Stimulated activated effector memory CD8-positive, alpha-beta T cell treated with anti-CD3 and anti-CD28 coated beads, Interleukin-12 subunit alpha, Interleukin-12 subunit beta, amount 100 ng/mL, for 72 hours (primary cell): Measurements from ENCODE around the gene PRRT1B.
A peak's percentile ranks its signal among the peaks of the same experiment; 100 is the strongest.
"Not testable (repeated sequence)": the region's sequence is repeated elsewhere in the genome, so short reads cannot be mapped to it uniquely, and the experiment has no call there.

Experiments used
- ATAC-seq: fragments of 150-1000 bp; cut with Tn5 transposase; 2 replicates; pipeline ENCODE4 v1.10.0; 2021
- DNase-seq, 2 donors: peaks; one replicate each; pipeline ENCODE4 v3.0.0; 2021 to 2022; ENCODE audit warnings: low spot score in 2 of 2
- H3K27ac Mint-ChIP-seq: one replicate; pipeline ENCODE4 v1.8.0; 2022; ENCODE audit warnings: mild to moderate bottlenecking, mixed read lengths
- H3K36me3 Mint-ChIP-seq: one replicate; pipeline ENCODE4 v1.8.0; 2022; ENCODE audit warnings: mild to moderate bottlenecking, mixed read lengths
- H3K4me1 Mint-ChIP-seq: one replicate; pipeline ENCODE4 v1.8.0; 2022; ENCODE audit warnings: mixed read lengths
- H3K4me3 Mint-ChIP-seq: one replicate; pipeline ENCODE4 v1.8.0; 2022; ENCODE audit warnings: mild to moderate bottlenecking, mixed read lengths
- H3K9me3 Mint-ChIP-seq: one replicate; pipeline ENCODE4 v1.8.0; 2022; ENCODE audit warnings: mixed read lengths

Gene PRRT1B

DNA sequence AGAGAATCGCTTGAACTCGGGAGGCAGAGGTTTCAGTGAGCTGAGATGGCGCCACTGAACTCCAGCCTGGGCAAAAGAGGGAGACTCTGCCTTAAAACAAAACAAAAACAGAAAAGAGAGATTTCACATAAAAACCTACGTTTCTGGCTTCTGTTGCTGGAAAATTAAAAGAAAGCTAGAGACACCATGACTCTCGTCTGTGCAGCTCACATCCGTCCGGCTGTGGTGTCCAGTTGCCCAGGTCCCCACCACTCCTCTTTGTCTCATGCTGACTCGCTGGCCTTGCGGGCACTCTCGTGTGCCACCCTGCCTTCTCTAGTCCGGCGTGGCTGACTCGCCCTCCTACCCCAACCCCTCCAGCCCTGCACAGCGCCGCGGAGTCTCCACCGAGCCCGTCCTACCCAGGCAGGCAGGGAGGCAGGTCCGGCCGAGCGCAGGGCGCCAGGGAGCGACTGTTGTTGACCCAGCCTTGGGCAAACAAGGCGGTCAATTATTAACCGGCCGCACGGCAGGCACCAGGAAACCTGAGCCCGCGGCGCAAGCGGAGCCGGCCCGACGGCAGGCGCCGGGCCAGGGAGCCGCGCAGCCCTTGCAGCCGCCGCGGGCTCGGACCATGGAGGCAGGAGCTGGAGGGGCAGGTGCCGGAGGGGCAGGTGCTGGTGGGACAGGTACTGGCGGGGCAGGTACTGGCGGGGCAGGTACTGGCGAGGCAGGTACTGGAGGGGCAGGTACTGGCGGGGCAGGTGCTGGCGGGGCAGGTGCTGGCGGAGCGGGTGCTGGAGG is at the start of gene PRRT1B:
Gene PRRT1B (plus strand): TSS at position 521 of the 783 bp plus-strand sequence. CDS start 93 bp downstream, at position 614.
- H3K4me3 Mint-ChIP-seq = peak within 1 kb of the TSS; percentile 59
- DNase-seq (no peak), ATAC-seq (no peak)
- no peak within 1 kb of the TSS for H3K27ac Mint-ChIP-seq
- H3K9me3 Mint-ChIP-seq = peaks cover 6% of the 10 kb centered on the region
- H3K4me1 Mint-ChIP-seq = peaks cover 25% of the 10 kb centered on the region
- peaks cover 5% of the 10 kb centered on the region for H3K36me3 Mint-ChIP-seq

DNA sequence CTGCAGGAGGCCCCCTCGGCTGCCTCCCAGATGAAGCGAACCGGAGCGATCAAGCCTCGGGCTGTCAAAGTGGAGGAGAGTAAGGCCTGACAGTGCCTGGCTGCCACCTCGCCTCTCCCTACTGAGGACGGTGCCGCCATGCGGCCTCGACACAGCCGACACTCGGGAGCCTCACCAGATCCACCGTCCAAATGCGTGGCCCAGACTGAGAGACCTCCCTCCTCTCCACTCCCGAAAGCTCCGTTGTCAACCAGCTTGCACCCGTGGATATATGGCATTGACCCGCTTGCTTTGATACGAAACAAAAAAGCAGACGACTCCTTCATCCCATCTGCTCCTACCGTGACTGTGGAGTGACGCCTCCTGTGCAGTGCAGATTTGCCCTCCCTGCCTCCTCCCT is 49.5 kb upstream of the PRRT1B start:
- no peak overlapping the region for H3K4me3 Mint-ChIP-seq
- H3K4me1 Mint-ChIP-seq = peaks cover 33% of the 10 kb centered on the region
- peak overlapping the region; percentile 17 for H3K27ac Mint-ChIP-seq
- H3K36me3 Mint-ChIP-seq = peaks cover 97% of the 10 kb centered on the region
- DNase-seq (no peak), ATAC-seq (no peak)
- no peaks in the 10 kb centered on the region for H3K9me3 Mint-ChIP-seq

DNA sequence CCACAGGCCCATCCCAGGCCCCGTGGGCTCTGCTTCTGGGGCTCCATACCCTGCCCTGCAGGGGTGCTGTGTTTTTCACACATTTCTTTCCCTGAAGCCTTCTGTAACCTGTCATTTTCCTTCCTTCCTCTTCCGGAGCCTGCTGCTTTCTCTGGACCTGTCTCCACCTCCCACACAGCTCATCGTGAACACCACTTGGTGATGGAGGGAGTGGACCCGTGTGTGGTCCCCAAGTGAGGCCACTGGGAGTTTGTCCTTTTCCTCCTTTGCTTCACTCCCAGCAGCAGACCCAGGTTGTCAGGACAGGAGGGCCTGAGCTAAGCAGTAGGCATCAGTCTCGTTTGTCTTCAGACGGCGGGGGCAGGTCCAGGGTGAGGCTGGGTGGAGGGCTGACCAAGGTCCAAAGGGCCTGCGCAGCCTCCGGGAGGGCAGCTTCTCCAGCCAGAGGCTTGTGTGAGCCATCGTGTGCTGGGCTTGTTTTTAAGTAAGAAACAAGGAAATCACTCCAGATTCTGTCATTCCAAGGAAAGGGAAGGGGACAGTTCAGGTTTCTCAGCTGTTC is 48.4 kb upstream of the PRRT1B start:
- H3K4me3 Mint-ChIP-seq = no peak overlapping the region
- H3K36me3 Mint-ChIP-seq = peaks cover 94% of the 10 kb centered on the region
- no peak for DNase-seq
- no peaks in the 10 kb centered on the region for H3K9me3 Mint-ChIP-seq
- H3K4me1 Mint-ChIP-seq = peaks cover 43% of the 10 kb centered on the region
- H3K27ac Mint-ChIP-seq = peak overlapping the region; percentile 83
- ATAC-seq = no peak

DNA sequence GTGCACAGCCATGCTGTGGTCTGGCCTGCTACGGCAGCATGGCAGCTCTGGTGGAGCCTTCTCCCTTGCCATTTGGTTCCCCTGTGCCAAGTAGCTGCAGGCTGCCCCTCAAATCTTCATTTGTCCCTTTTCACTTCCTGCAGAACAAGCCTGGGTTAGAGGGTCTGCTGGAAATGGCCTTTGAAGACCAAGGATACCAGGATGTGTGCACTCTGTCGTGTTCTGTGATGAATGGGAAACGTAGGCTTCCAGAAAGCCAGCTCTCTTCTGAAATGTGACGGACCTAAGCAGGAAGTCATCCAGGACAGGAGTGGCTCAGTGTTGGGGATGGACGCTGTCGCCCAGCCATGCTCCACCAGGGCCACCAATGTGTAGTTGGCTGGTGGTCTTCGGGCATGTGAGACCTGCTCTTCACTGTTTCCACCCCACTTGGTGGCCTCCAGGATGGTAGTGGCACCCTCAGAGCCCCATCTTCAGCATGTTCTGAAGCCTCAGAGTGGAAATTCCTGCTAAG is 46.0 kb upstream of the PRRT1B start:
- ATAC-seq (no peak), DNase-seq (no peak)
- no peaks in the 10 kb centered on the region for H3K9me3 Mint-ChIP-seq
- H3K4me3 Mint-ChIP-seq = peak overlapping the region; percentile 98
- H3K27ac Mint-ChIP-seq = peak overlapping the region; percentile 96
- peaks cover 56% of the 10 kb centered on the region for H3K4me1 Mint-ChIP-seq
- H3K36me3 Mint-ChIP-seq = peaks cover 90% of the 10 kb centered on the region

DNA sequence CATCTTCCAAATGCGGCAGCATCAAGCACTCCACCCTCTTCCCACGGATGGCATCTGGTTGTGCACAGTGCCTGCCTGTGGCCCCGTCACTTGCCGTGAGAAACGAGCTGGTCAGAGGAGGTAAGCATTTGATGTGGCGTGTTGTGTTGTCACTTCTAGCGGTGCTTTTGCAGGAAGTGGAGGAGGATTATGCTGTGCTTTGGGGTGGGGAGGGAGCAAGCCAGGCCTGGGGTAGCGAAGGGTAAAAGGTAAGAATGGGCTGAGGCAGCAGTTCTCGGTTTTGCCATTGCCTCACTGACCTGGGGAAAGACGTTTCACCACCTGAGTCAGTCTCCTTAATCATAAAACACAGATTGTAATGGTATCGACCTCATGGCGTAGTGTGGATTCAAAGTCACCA is 44.9 kb upstream of the PRRT1B start:
- Mint-ChIP-seq H3K36me3 (peaks cover 82% of the 10 kb centered on the region), H3K9me3 (no peaks in the 10 kb centered on the region), H3K4me3 (peak overlapping the region; percentile 98), H3K4me1 (peaks cover 67% of the 10 kb centered on the region), H3K27ac (peak overlapping the region; percentile 96)
- DNase-seq (peak; percentile 49 to 85), ATAC-seq (peak; percentile 82)

DNA sequence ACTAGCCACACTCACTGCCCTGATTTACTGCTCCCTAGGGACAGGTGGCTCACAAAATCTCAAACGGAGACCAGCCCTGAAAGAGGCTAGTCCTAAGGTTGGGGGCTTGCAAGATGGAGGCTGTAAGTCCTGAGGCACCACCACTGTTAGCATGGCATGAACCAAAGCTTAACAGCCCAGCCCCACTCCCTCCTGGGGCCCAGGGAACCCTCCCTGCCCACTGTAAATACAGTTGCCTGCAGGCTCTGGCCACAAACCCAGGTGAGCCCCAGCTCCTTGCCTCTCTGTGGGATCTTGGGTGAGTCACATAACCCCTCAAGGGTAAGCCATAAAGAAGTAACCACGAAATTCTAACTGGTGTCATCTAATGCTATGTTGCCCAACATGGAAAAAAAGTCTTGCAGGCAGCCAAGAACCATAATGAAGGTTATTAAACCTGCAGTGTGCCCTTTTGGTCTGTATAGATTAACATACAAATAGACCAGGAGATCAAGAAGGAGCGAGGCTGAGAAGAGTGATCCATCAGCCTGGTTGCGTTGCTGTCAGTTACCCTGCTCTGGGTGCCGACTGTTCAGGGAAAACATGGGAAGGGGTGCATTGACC is 44.3 kb upstream of the PRRT1B start:
- peak; percentile 36 to 75 for DNase-seq
- Mint-ChIP-seq H3K9me3 (no peaks in the 10 kb centered on the region), H3K36me3 (peaks cover 79% of the 10 kb centered on the region), H3K4me1 (peaks cover 68% of the 10 kb centered on the region), H3K27ac (peak overlapping the region; percentile 96), H3K4me3 (peak overlapping the region; percentile 98)
- peak; percentile 58 for ATAC-seq

DNA sequence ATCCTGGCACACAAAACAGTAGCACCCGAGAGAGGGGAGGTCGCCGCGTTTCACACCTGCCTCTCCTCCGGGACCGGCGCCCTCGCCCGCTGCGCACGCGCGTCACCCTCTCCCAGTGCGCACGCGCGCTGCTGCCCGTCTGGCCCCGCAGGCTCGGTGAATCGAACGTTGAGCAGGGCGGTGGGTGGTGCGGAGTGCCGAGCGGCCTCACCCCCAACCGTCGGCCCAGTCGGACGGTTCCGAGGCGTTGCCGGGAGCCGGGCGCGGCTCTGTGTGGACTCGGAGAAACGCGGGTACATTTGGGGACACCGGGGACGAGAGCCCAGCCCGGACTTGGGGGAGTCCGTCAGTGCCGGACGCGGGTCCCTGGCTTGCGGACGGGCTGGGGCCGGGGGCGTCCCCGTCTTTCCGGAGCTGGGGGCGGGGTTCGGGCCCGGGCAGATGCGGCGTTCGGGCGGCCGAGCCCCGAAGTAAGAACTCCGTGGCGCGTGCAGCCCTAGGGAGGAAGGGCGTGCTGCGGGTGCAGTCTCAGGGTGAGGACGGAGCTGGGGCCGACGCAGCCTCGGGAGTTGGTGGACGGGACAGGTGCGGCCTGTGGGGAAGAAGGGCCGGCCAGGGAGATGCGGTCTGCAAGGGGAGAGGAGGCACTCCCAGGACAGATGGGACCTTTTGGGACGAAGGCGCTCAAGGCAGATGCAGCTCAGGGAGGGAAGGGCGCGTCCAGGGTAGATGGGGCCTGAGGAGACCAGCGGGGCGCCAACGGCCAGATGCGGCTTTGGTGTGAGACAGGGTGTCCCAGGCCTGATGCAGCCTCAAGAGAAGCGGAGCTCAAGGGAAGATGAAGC is 42.3 kb upstream of the PRRT1B start, which contains the start of gene POMT1:
Gene POMT1 (plus strand): TSS at position 138 of the 845 bp plus-strand sequence. CDS start 1,301 bp downstream, outside the sequence.
- Mint-ChIP-seq H3K4me1 (peaks cover 58% of the 10 kb centered on the region), H3K36me3 (peaks cover 77% of the 10 kb centered on the region), H3K4me3 (peak within 1 kb of the TSS; percentile 98), H3K9me3 (no peaks in the 10 kb centered on the region), H3K27ac (peak within 1 kb of the TSS; percentile 95)
- peak; percentile 60 for ATAC-seq
- peak; percentile 84 to 93 for DNase-seq

DNA sequence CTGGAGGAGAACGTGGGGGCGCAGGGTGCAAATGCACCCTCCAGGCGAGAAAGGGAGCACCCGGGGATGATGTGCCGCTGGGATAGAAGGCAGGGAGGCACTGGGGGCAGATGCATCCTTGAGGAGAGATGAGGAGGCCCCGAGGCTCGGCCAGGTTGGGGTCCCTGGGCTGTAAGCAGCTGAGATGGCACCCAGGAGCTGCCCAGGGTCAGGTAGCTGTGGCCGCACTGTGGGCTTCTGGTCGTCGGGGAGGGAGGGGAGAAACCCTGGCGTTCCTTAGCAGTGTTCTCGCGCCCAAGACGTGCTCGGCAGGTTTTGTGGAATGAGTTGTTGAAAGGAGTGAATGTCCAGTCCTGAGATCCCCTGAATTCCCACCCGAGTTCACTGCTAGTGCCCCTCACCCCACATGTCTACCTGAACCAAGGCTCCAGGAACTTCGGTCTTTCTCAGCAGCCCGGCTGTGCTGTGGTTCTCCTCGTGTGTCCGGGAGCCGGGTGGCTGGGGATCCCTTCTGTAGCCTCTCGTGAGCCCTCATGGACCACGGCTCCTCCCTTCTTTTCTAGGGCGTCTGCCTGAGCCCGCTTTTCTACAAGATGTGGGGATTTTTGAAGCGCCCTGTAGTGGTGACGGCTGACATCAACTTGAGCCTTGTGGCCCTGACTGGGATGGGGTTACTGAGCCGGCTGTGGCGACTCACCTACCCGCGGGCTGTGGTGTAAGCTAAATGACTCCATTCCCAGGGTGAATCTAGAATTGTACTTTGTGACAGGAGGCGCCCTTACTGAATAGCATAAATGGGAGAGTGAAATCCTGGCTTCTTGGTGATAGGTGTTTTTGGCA is 41.5 kb upstream of the PRRT1B start:
- no peaks in the 10 kb centered on the region for H3K9me3 Mint-ChIP-seq
- H3K36me3 Mint-ChIP-seq = peaks cover 76% of the 10 kb centered on the region
- ATAC-seq = peak; percentile 80
- DNase-seq = peak; percentile 57 to 84
- H3K4me3 Mint-ChIP-seq = peak overlapping the region; percentile 98
- peak overlapping the region; percentile 95 for H3K27ac Mint-ChIP-seq
- peaks cover 54% of the 10 kb centered on the region for H3K4me1 Mint-ChIP-seq

DNA sequence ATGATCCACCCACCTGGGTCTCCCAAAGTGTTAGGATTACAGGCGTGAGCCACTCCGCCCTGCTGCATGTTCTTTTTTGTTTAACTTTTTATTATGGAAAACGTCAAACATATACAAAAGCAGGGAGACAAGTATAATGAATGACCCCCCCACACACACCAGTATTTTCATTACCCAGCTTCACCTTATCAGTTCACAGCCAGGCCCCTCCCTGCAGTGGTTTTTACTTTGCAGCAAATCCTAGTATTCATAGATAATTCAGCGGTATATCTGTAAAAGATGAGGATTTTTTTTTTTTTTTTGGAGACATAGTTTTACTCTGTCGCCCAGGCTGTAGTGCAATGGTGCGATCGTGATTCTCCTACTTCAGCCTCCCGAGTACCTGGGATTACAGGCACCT is 40.3 kb upstream of the PRRT1B start:
- ATAC-seq = no peak
- Mint-ChIP-seq H3K27ac (no peak overlapping the region), H3K9me3 (no peaks in the 10 kb centered on the region), H3K36me3 (peaks cover 74% of the 10 kb centered on the region), H3K4me1 (peaks cover 48% of the 10 kb centered on the region), H3K4me3 (peak overlapping the region; percentile 98)
- no peak for DNase-seq

DNA sequence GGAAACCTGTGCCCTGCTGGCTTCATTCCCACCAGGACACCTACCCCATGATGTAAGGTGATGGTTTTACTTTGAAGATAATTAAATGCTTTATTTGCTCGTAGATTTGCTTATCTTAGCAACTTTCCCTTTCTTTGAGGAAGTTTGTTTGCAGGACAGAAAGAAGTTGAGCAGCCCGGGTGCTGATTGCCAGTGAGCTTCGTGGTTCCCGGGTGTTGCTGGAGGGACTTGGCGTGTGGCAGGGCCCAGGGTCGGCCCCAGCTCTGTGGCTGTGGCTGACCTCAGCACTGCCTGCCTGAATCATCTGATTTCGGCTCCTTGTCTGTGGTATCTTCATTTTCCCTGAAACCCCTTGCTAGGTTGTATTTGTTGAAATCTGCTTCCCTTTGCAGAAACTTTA is 33.9 kb upstream of the PRRT1B start:
- peaks cover 15% of the 10 kb centered on the region for H3K4me1 Mint-ChIP-seq
- no peaks in the 10 kb centered on the region for H3K9me3 Mint-ChIP-seq
- H3K4me3 Mint-ChIP-seq = no peak overlapping the region
- no peak for DNase-seq
- no peak for ATAC-seq
- H3K27ac Mint-ChIP-seq = no peak overlapping the region
- peaks cover 64% of the 10 kb centered on the region for H3K36me3 Mint-ChIP-seq

DNA sequence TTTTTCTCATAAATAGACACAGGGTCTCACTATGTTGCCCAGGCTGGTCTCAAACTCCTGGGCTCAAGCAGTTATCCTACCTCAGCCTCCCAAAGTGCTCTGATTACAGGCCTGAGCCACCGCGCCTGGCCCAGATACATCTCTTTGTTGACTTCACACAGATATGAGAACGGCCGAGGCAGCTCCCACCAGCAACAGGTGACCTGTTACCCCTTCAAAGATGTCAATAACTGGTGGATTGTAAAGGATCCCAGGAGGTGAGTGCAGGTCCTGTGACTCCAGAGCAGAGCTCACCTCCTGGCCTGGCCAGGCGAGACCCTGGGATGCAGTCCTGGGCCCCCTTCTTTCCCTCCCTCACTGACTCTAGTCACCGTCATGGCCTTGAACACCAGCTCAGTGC is 33.4 kb upstream of the PRRT1B start:
- no peak overlapping the region for H3K4me3 Mint-ChIP-seq
- no peak for DNase-seq
- H3K27ac Mint-ChIP-seq = no peak overlapping the region
- ATAC-seq = no peak
- H3K9me3 Mint-ChIP-seq = no peaks in the 10 kb centered on the region
- peaks cover 15% of the 10 kb centered on the region for H3K4me1 Mint-ChIP-seq
- peaks cover 60% of the 10 kb centered on the region for H3K36me3 Mint-ChIP-seq

DNA sequence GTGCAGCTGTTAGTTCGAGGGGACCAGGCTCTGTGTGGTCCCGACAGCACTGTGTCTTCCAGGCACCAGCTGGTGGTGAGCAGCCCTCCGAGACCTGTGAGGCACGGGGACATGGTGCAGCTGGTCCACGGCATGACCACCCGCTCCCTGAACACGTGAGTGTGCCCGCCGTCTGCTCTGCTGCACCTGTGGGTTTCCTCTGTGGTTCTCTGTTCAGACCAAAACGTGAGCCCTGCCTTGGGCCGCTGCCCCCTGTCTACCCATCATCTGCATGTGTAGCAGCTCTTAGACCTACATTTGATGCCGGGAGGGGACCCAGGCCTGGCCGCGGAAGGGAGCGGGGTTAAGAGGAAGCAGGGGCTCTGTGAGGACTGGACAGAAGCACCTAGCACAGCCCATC is 32.1 kb upstream of the PRRT1B start:
- no peak for DNase-seq
- peak overlapping the region; percentile 76 for H3K27ac Mint-ChIP-seq

DNA sequence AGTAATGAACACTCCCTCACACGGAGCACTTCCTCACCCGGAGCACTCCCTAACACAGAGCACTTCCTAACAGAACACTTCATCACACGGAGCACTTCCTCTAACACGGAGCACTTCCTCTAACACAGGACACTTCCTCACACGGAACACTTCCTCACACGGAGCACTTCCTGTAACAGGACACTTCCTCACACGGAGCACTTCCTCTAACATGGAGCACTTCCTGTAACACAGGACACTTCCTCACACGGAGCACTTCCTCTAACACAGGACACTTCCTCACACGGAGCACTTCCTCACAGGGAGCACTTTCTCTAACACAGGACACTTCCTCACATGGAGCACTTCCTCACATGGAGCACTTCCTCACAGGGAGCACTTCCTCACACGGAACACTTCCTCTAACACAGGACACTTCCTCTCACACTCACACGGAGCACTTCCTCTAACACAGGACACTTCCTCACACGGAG is 29.7 kb upstream of the PRRT1B start:
- H3K27ac Mint-ChIP-seq, H3K4me1 Mint-ChIP-seq, DNase-seq, H3K4me3 Mint-ChIP-seq, H3K9me3 Mint-ChIP-seq, ATAC-seq: not testable (repeated sequence)
- H3K36me3 Mint-ChIP-seq = peaks cover 36% of the 10 kb centered on the region

More for the DNA sequence above, 32.1 kb upstream of the PRRT1B start:
- no peaks in the 10 kb centered on the region for H3K9me3 Mint-ChIP-seq
- H3K4me3 Mint-ChIP-seq = no peak overlapping the region
- peaks cover 15% of the 10 kb centered on the region for H3K4me1 Mint-ChIP-seq
- no peak for ATAC-seq
- peaks cover 48% of the 10 kb centered on the region for H3K36me3 Mint-ChIP-seq

DNA sequence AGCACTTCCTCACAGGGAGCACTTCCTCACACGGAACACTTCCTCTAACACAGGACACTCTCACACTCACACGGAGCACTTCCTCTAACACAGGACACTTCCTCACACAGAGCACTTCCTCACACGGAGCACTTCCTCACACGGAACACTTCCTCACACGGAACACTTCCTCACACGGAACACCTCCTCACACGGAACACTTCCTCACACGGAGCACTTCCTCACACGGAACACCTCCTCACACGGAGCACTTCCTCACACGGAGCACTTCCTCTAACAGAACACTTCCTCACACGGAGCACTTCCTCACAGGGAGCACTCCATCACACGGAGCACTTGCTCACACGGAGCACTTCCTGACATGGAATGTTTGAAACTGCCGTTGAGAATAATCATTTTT is 29.2 kb upstream of the PRRT1B start:
- DNase-seq (no peak), ATAC-seq (no peak)
- no peak overlapping the region for H3K4me3 Mint-ChIP-seq
- no peaks in the 10 kb centered on the region for H3K9me3 Mint-ChIP-seq
- H3K27ac Mint-ChIP-seq = no peak overlapping the region
- H3K36me3 Mint-ChIP-seq = peaks cover 35% of the 10 kb centered on the region
- H3K4me1 Mint-ChIP-seq = peaks cover 6% of the 10 kb centered on the region
